H1 (cell line): ENCODE data around the gene HCST. TPM values are rescaled to one million over a fixed set of nuclear protein-coding genes. Genes with fewer than 3 reads are reported as not detected.

Source experiments
- ASH2L ChIP-seq: fragments of 200-600, 300-600 bp; sonication (generic); IDR thresholded peaks from one replicate; pipeline ENCODE4 v1.7.1; 2017; ENCODE audit warnings: low read length
- ATF3 ChIP-seq: IDR thresholded peaks from 2 replicates; pipeline ENCODE4 v1.6.1; 2011; ENCODE audit warnings: low read depth, mild to moderate bottlenecking, low read length; ENCODE audit not compliant: insufficient read depth
- CHD7 ChIP-seq: fragments of 300-600 bp; sonication (generic); IDR thresholded peaks from 2 replicates; pipeline ENCODE4 v1.7.1; 2012; ENCODE audit warnings: low read length, moderate library complexity, mild to moderate bottlenecking, inconsistent platforms; ENCODE audit not compliant: insufficient replicate concordance
- EP300 ChIP-seq, 2 experiments: IDR thresholded peaks; 1 replicate in 1 of 2; 2 replicates in 1 of 2; pipeline ENCODE4 v1.6.1; 2011 to 2012; ENCODE audit warnings: low read depth in 2 of 2, low read length in 2 of 2, mild to moderate bottlenecking in 2 of 2, borderline replicate concordance in 1 of 2, inconsistent platforms in 1 of 2, moderate library complexity in 1 of 2
- HDAC6 ChIP-seq: IDR thresholded peaks from one replicate; pipeline ENCODE4 v1.7.1; 2012; ENCODE audit warnings: low read depth, mild to moderate bottlenecking, inconsistent platforms, low read length, moderate library complexity
- RNF2 ChIP-seq: fragments of 200-900, 300-1000 bp; sonication (generic); IDR thresholded peaks from 2 replicates; pipeline ENCODE4 v1.7.1; 2016; ENCODE audit warnings: borderline replicate concordance, low read depth, mild to moderate bottlenecking, antibody characterized with exemption, low read length; ENCODE audit not compliant: poor library complexity, severe bottlenecking; ENCODE audit errors: missing control alignments
- TEAD4 ChIP-seq: IDR thresholded peaks from 2 replicates; pipeline ENCODE4 v1.6.1; 2012; ENCODE audit warnings: low read depth, low read length, inconsistent platforms, mixed read lengths
- YY1 ChIP-seq: IDR thresholded peaks from 2 replicates; pipeline ENCODE4 v1.6.1; 2011; ENCODE audit warnings: low read depth, mild to moderate bottlenecking, low read length
- polyA plus RNA-seq, 7 experiments: library from polyadenylated mRNA; depleted of rRNA in 3 of 7; stranded (reverse) in 5 of 7; unstranded in 2 of 7; fragments of >200 nt in 5 of 7; fragments of 200-250 nt in 2 of 7; gene quantifications; 1 replicate in 5 of 7; 2 replicates in 1 of 7; 4 replicates in 1 of 7; pipeline versions ENCODE4 v1.2.1 to v1.2.3, GENCODE V29; 2011 to 2013; ENCODE audit warnings: missing spikeins in 2 of 7, mixed read lengths in 2 of 7
- total RNA-seq: library from RNA; stranded (reverse); fragmentation: NEBNext Ultra II Directional; extraction: Animal tissue kit (Norgen Biotek cat#: 25700); gene quantifications from 2 replicates; pipeline ENCODE4 v1.2.1, GENCODE V29; 2021

The HCST gene
- total and polyA plus RNA-seq, 2 of the 8 experiments (the other 6 are each of a cell fraction or from before 2014, with no cell fraction given): 2.8 TPM; not detected in 1

- no peak for TF ChIP-seq CHD7
- TF ChIP-seq RNF2: peak; percentile 42
- no peak for TF ChIP-seq ATF3
- no peak for TF ChIP-seq TEAD4
- no peak for TF ChIP-seq YY1
- TF ChIP-seq ASH2L: peak; percentile 33
- no peak for TF ChIP-seq HDAC6
- no peak for TF ChIP-seq EP300 (IDR thresholded peaks at IDR 0.05; ENCODE audit: borderline replicate concordance in 1 of 2, low read depth in 2 of 2, low read length in 2 of 2)
These were observed 41.3 kb upstream of the HCST start (continued) for GRCh38 chr19:35860818-35861639.
